Ovary (tissue), 9 donors: Measurements from ENCODE around the gene KLHL18. TPM values are rescaled to one million over a fixed set of nuclear protein-coding genes. Genes with fewer than 3 reads are reported as not detected.

Experiments used
- DNase-seq, 5 donors: peaks; one replicate each; pipeline ENCODE4 v3.0.0-alpha.2; 2019 to 2020
- H3K27ac ChIP-seq, 2 donors: fragments of 200-600 bp; one replicate each; pipeline versions ENCODE4 v1.5.1 to v1.8.0; 2019 to 2022
- H3K27me3 ChIP-seq: fragments of 200-600 bp; one replicate; pipeline ENCODE4 v1.8.0; 2022
- H3K36me3 ChIP-seq: fragments of 200-600 bp; sonication (generic); one replicate; pipeline ENCODE4 v1.5.1; 2019
- H3K4me1 ChIP-seq: one replicate; pipeline ENCODE4 v1.8.1; 2013; ENCODE audit warnings: mild to moderate bottlenecking, moderate library complexity; ENCODE audit not compliant: insufficient read depth
- H3K4me3 ChIP-seq: fragments of 200-600 bp; sonication (generic); one replicate; pipeline ENCODE4 v1.5.1; 2017
- H3K9me3 ChIP-seq, 2 donors: fragments of 200-600 bp in 1 of 2; sonication (generic) in 1 of 2; one replicate each; pipeline versions ENCODE4 v1.5.1 to v1.8.1; 2013 to 2019; ENCODE audit warnings: mild to moderate bottlenecking in 1 of 2, moderate library complexity in 1 of 2
- EP300 ChIP-seq: sonication (generic); formaldehyde crosslinking; IDR thresholded peaks from one replicate; pipeline ENCODE4 v1.6.1; 2017; ENCODE audit warnings: antibody characterized with exemption
- POLR2A ChIP-seq: fragments of 450-650 bp; IDR thresholded peaks from one replicate; pipeline ENCODE4 v1.6.1; 2017; ENCODE audit warnings: antibody characterized with exemption, mild to moderate bottlenecking, moderate library complexity
- WGBS, 3 donors: extraction: QIAGEN DNeasy Blood & Tissue Kit in 1 of 3; methylation state at CpG; one replicate each; pipeline versions ENCODE4 v1.1.5 to v1.1.7; 2013 to 2017; 5-methylcytosine and 5-hydroxymethylcytosine counted together
- intact Hi-C, 4 donors: fragments of 100-400 bp; cut with DNase I; formaldehyde crosslinking; loops; one replicate each; pipeline versions ENCODE4 v1.11.0 to v1.15.1; 2022 to 2023
- polyA plus RNA-seq, 2 donors: library from polyadenylated mRNA; stranded (reverse); fragments of 200-250 nt in 1 of 2; fragments of 350-450 nt in 1 of 2; fragmentation: Illumina TruSeq in 1 of 2; extraction: RNeasy Lipid Tissue Mini Kit (QIAGEN cat#74804) in 1 of 2; gene quantifications; one replicate each; pipeline ENCODE4 v1.2.3, GENCODE V29; 2013 to 2014
- total RNA-seq, 7 donors: library from RNA; depleted of rRNA in 2 of 7; stranded (reverse); fragments of >200 nt in 2 of 7; fragmentation: NEBNext Ultra II Directional in 3 of 7; extraction: Animal tissue kit (Norgen Biotek cat#: 25700) in 3 of 7; gene quantifications; one replicate each; pipeline versions ENCODE4 v1.1.0 to v1.2.4, GENCODE V29; 2016 to 2023
- TF ChIP-seq, protein P1 (sequence below), 3 donors: fragments of 450-650 bp in 2 of 3; fragments of 200-600 bp in 1 of 3; IDR thresholded peaks; one replicate each; pipeline versions ENCODE4 v1.5.1 to v1.8.0; 2016 to 2022; ENCODE audit warnings: antibody characterized with exemption in 3 of 3, mild to moderate bottlenecking in 1 of 3
- donor health status: DM: no; HTN: no; CAD: no; lungs with moderate emphysema.
- donor health status: DM: no; HTN: no; CAD: no.
- donor health status: Bipolar disorder and iron deficiency.
- donor health status: DM: yes; HTN: yes; CAD: no.
- donor health status: DM: no; HTN: no; CAD: no.
- donor health status: DM: yes; HTN: yes; CAD: no.

Gene KLHL18
- total and polyA plus RNA-seq, 9 donors = 6.2 to 23.7 (median 13.5) TPM

DNA sequence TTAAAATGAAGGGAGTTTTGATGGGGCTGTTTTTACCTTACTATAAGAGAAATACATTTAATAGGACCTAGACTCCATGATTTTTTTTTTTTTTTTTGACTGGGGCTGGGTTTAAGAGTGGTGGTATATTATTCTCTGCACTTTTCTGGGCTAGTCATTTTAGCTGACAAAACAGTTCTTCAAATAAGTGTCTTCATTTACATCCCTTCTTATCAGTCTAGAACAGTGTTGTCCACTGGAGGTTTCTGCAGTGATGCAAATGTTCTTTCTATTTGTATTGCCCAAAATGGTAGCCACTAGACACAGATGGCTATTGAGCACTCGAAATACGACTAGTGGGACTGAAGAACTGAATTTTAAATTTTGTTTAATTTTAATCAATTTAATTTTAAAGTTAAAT is 37.2 kb downstream of the KLHL18 start:
- no peak overlapping the region for H3K4me3 ChIP-seq

DNA sequence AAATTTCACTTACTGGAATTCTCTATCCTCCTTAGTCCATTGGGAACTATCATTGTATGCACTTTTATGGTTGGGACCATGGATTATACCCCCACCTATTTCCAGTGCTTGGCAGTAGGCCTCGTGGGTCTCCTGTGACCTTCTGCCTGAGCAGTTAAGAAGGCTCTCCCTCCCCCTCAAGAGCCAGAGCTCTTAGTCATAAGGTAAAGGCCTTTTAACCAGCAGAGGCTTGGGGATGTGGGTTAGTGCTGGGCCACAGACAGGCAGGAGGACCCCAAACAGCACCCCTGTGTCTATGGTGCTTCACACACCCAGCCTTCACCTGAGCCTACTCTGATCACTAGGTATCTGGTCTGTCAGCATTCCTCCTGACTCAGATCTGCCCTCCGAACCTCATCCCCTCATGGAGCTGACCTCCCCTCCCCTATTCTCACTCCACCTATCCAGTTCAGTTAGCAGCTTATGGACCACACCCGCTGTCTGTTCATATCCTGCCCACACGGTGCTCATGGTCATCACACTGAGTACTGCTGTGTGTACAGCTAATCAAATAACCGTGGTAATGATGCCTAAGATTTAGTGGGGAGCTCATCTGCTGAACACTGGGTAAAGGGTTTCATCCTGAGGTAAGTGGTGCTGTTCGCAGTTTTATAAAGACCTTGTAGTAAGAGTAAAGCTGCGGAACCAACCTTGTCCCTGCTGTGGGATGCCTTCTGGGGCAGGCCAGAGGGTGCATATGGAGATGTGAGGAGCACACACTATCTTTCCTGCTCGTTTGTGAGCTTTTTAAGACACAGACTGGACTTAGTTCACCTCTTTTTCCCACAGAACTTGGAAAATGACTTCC is 40.9 kb downstream of the KLHL18 start:
- TF ChIP-seq POLR2A = no peak
- TF ChIP-seq, protein P1, sequence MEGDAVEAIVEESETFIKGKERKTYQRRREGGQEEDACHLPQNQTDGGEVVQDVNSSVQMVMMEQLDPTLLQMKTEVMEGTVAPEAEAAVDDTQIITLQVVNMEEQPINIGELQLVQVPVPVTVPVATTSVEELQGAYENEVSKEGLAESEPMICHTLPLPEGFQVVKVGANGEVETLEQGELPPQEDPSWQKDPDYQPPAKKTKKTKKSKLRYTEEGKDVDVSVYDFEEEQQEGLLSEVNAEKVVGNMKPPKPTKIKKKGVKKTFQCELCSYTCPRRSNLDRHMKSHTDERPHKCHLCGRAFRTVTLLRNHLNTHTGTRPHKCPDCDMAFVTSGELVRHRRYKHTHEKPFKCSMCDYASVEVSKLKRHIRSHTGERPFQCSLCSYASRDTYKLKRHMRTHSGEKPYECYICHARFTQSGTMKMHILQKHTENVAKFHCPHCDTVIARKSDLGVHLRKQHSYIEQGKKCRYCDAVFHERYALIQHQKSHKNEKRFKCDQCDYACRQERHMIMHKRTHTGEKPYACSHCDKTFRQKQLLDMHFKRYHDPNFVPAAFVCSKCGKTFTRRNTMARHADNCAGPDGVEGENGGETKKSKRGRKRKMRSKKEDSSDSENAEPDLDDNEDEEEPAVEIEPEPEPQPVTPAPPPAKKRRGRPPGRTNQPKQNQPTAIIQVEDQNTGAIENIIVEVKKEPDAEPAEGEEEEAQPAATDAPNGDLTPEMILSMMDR (IDR thresholded peaks at IDR 0.05) = no peak
- TF ChIP-seq EP300 = no peak
- Histone ChIP-seq H3K4me3 (no peak overlapping the region), H3K4me1 (peaks cover 5% of the 10 kb centered on the region), H3K27me3 (no peaks in the 10 kb centered on the region), H3K9me3 (no peaks in the 10 kb centered on the region), H3K36me3 (no peaks in the 10 kb centered on the region), H3K27ac (no peak overlapping the region)
- WGBS, 3 donors = 65 to 71% (median 68%) methylated on average over 8 of the region's 8 CpGs
- intact Hi-C loops = loop anchor here (5.0 to 10.0 kb wide), 3 partner anchors 389 to 619 kb away; partner anchors contain the start of gene TMIE (in 3 of the 4)
- DNase-seq = no peak

More for the DNA sequence above, 37.2 kb downstream of the KLHL18 start:
- Histone ChIP-seq H3K27me3 (no peaks in the 10 kb centered on the region), H3K27ac (no peak overlapping the region), H3K4me1 (peaks cover 5% of the 10 kb centered on the region), H3K36me3 (no peaks in the 10 kb centered on the region), H3K9me3 (no peaks in the 10 kb centered on the region)
- intact Hi-C loops = loop anchor here (5.0 to 10.0 kb wide), 3 partner anchors 385 to 615 kb away; partner anchors contain the start of gene TMIE (in 3 of the 4)
- WGBS, 3 donors = 47 to 49% (median 49%) methylated on average over 2 of the region's 2 CpGs
- DNase-seq = no peak
- TF ChIP-seq EP300 = no peak
- TF ChIP-seq, protein P1 (IDR thresholded peaks at IDR 0.05) = no peak
- TF ChIP-seq POLR2A = no peak

GRCh38 chr3:47324278-47324865 is 41.6 kb downstream of the KLHL18 start:
- Histone ChIP-seq H3K9me3 (no peaks in the 10 kb centered on the region), H3K4me1 (peaks cover 2% of the 10 kb centered on the region), H3K36me3 (no peaks in the 10 kb centered on the region), H3K4me3 (no peak overlapping the region), H3K27me3 (no peaks in the 10 kb centered on the region), H3K27ac (no peak overlapping the region)
- no peak for TF ChIP-seq POLR2A
- no peak for TF ChIP-seq EP300
- TF ChIP-seq, protein P1 (IDR thresholded peaks at IDR 0.05) = peak; percentile 55 to 62 (median 62)
- intact Hi-C loops = loop anchor here (5.0 to 10.0 kb wide), 3 partner anchors 390 to 620 kb away; partner anchors contain the start of gene TMIE (in 3 of the 4)
- DNase-seq = peak; percentile 46 to 73 (median 52)
- 0 to 3% (median 0%) methylated on average over 2 of the region's 2 CpGs for WGBS, 3 donors

GRCh38 chr3:47333907-47334306 is 51.2 kb downstream of the KLHL18 start:
- intact Hi-C loops = no loop called here

More at GRCh38 chr3:47333907-47334306, 51.2 kb downstream of the KLHL18 start:
- H3K4me1 ChIP-seq = no peaks in the 10 kb centered on the region
- WGBS, 3 donors = 68 to 75% (median 74%) methylated on average over 3 of the region's 3 CpGs
- no peak overlapping the region for H3K4me3 ChIP-seq
- no peak for TF ChIP-seq POLR2A
- TF ChIP-seq, protein P1 (IDR thresholded peaks at IDR 0.05) = no peak
- TF ChIP-seq EP300 = no peak
- no peaks in the 10 kb centered on the region for H3K36me3 ChIP-seq
- H3K27ac ChIP-seq = no peak overlapping the region
- no peaks in the 10 kb centered on the region for H3K27me3 ChIP-seq
- no peaks in the 10 kb centered on the region for H3K9me3 ChIP-seq
- no peak for DNase-seq
